ENCODE results near the gene GDA.

GRCh38 chr9:72102520-72102919, 46.7 kb upstream of the GDA start:
- no peak for TF ChIP-seq CTCF (IDR thresholded peaks at IDR 0.05; ENCODE audit: insufficient read depth, low read depth, low read length)
- no peak for TF ChIP-seq EZH2 (IDR thresholded peaks at IDR 0.05; ENCODE audit: insufficient read depth, low read length)
